Measurements from ENCODE around the gene ATN1. TPM values are rescaled to one million over a fixed set of nuclear protein-coding genes. Genes with fewer than 3 reads are reported as not detected.
"Not testable (repeated sequence)": the region's sequence is repeated elsewhere in the genome, so short reads cannot be mapped to it uniquely, and the experiment has no call there.

Gene ATN1
- total RNA-seq, 5 donors from 2014 or later (not counting 1 experiment from before 2014, with no cell fraction given) = 34.7 to 44.3 (median 41.7) TPM

GRCh38 chr12:6908141-6908540 is 19.6 kb upstream of the ATN1 start:
- H3K27ac Mint-ChIP-seq; H3K27ac ChIP-seq (ENCODE audit: low read length); DNase-seq; H3K4me1 Mint-ChIP-seq; H3K36me3 ChIP-seq (ENCODE audit: control insufficient read depth in 2 of 2, extremely low read depth in 1 of 2, insufficient read depth in 1 of 2, low read length in 1 of 2); CTCF ChIA-PET; H3K27me3 Mint-ChIP-seq; H3K9me3 ChIP-seq; H3K27me3 ChIP-seq (replicated peaks in 1 of 2; ENCODE audit: control insufficient read depth in 2 of 2, extremely low read depth in 1 of 2, insufficient read depth in 2 of 2, low read length in 1 of 2); H3K4me3 Mint-ChIP-seq; H3K36me3 Mint-ChIP-seq; ATAC-seq (replicated peaks in 1 of 4); H3K9me3 Mint-ChIP-seq; H3K4me3 ChIP-seq (ENCODE audit: control insufficient read depth in 1 of 2, extremely low read depth in 1 of 2, low read length in 1 of 2): not testable (repeated sequence)
- peaks cover 8 to 20% of the 10 kb centered on the region in 2 experiments for H3K4me1 ChIP-seq (ENCODE audit: control insufficient read depth in 1 of 2, extremely low read depth in 1 of 2, insufficient read depth in 2 of 2, low read length in 2 of 2)
- POLR2A ChIA-PET = interaction anchor here (0.6 to 1.5 kb wide), 2 partner anchors 30 to 222 kb away, joined by 3 to 8 read pairs; no protein-coding TSS in a partner anchor
- WGBS (ENCODE audit: insufficient coverage) = 89% methylated on average over 4 of the region's 11 CpGs

- DNase-seq (no peak), ATAC-seq (replicated peaks in 1 of 4) (no peak)
- Mint-ChIP-seq H3K36me3 (no peaks in the 10 kb centered on the region), H3K27me3 (no peaks in the 10 kb centered on the region), H3K4me1 (peaks cover 13 to 16% (median 16%) of the 10 kb centered on the region in 3 donors), H3K9me3 (no peaks in the 10 kb centered on the region), H3K4me3 (no peak overlapping the region), H3K27ac (no peak overlapping the region)
- Histone ChIP-seq H3K27ac (ENCODE audit: low read length) (no peak overlapping the region), H3K36me3 (ENCODE audit: control insufficient read depth in 2 of 2, extremely low read depth in 1 of 2, insufficient read depth in 1 of 2, low read length in 1 of 2) (no peaks in the 10 kb centered on the region), H3K4me3 (ENCODE audit: control insufficient read depth in 1 of 2, extremely low read depth in 1 of 2, low read length in 1 of 2) (no peak overlapping the region), H3K9me3 (no peaks in the 10 kb centered on the region), H3K27me3 (replicated peaks in 1 of 2; ENCODE audit: control insufficient read depth in 2 of 2, extremely low read depth in 1 of 2, insufficient read depth in 2 of 2, low read length in 1 of 2) (no peaks in the 10 kb centered on the region), H3K4me1 (ENCODE audit: control insufficient read depth in 1 of 2, extremely low read depth in 1 of 2, insufficient read depth in 2 of 2, low read length in 2 of 2) (peaks cover 2 to 23% of the 10 kb centered on the region in 2 experiments)
- ChIA-PET POLR2A (interaction anchor here (0.5 to 0.7 kb wide), 2 partner anchors 17 to 1135 kb away, joined by 3 to 5 read pairs; no protein-coding TSS in a partner anchor), CTCF (no interaction called here)
- 80% methylated on average over 1 of the region's 4 CpGs for WGBS (ENCODE audit: insufficient coverage)
Measured at GRCh38 chr12:6909421-6910145, 18.2 kb upstream of the ATN1 start.

DNA sequence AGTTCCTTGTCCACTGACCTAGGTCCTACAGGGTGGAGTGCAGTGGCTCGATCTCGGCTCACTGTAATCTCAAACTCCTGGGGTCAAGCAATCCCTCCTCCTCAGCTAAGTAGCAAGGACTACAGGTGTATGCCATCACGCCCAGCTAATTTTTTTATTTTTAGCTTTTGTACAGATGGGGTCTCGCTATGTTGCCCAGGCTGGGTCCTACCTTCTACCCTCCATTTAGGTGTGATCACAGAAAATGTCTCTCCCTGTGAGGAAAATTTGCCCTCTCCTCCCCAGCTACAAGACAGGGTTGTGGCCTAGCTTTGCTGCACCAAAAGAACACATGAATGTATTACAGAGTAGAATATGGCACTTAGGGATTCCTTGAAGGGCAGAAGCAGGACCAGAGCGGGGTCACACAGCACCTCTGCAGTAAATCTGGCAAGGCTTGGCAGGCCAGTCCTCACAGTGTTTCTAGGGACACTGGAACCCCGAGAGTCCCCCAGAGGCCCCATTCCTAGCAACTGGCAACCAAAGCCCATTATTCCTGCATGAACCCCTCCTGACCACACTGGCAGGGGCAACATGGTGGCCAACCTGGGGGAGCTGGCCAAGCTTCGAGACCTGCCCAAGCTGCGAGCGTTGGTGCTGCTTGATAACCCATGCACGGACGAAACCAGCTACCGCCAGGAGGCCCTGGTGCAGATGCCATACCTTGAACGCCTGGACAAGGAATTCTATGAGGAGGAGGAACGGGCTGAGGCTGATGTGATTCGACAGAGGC is 15.4 kb upstream of the ATN1 start:
- Mint-ChIP-seq H3K36me3 (peaks cover 7% of the 10 kb centered on the region), H3K27ac (peak overlapping the region; percentile 88 to 90), H3K27me3 (no peaks in the 10 kb centered on the region), H3K4me3 (peak overlapping the region in 1 of 3 donors; percentile 98), H3K4me1 (peaks cover 30 to 40% (median 30%) of the 10 kb centered on the region in 3 donors), H3K9me3 (no peaks in the 10 kb centered on the region)
- Histone ChIP-seq H3K9me3 (no peaks in the 10 kb centered on the region), H3K27me3 (replicated peaks in 1 of 2; ENCODE audit: control insufficient read depth in 2 of 2, extremely low read depth in 1 of 2, insufficient read depth in 2 of 2, low read length in 1 of 2) (no peaks in the 10 kb centered on the region), H3K36me3 (ENCODE audit: control insufficient read depth in 2 of 2, extremely low read depth in 1 of 2, insufficient read depth in 1 of 2, low read length in 1 of 2) (peaks cover 0 to 10% of the 10 kb centered on the region in 2 donors), H3K27ac (ENCODE audit: low read length) (no peak overlapping the region), H3K4me1 (ENCODE audit: control insufficient read depth in 1 of 2, extremely low read depth in 1 of 2, insufficient read depth in 2 of 2, low read length in 2 of 2) (peaks cover 4 to 28% of the 10 kb centered on the region in 2 experiments), H3K4me3 (ENCODE audit: control insufficient read depth in 1 of 2, extremely low read depth in 1 of 2, low read length in 1 of 2) (no peak overlapping the region)
- ChIA-PET CTCF (no interaction called here), POLR2A (interaction anchor here (0.6 to 0.9 kb wide), 3 partner anchors 8 to 1017 kb away, joined by 4 read pairs; partner anchors contain the start of gene LRRC23 (in 1 of the 2))
- DNase-seq (no peak), ATAC-seq (replicated peaks in 1 of 4) (no peak)
- 94% methylated on average over 13 of the region's 15 CpGs for whole genome bisulfite sequencing (ENCODE audit: insufficient coverage)

- peaks cover 14% of the 10 kb centered on the region for H3K36me3 Mint-ChIP-seq
- Histone ChIP-seq H3K4me1 (ENCODE audit: control insufficient read depth in 1 of 2, extremely low read depth in 1 of 2, insufficient read depth in 2 of 2, low read length in 2 of 2) (peaks cover 4 to 28% of the 10 kb centered on the region in 2 experiments), H3K36me3 (ENCODE audit: control insufficient read depth in 2 of 2, extremely low read depth in 1 of 2, insufficient read depth in 1 of 2, low read length in 1 of 2) (peaks cover 0 to 15% of the 10 kb centered on the region in 2 donors), H3K4me3 (ENCODE audit: control insufficient read depth in 1 of 2, extremely low read depth in 1 of 2, low read length in 1 of 2) (peak within 1 kb of the TSS; percentile 62 to 65), H3K9me3 (no peaks in the 10 kb centered on the region), H3K27ac (ENCODE audit: low read length) (peak within 1 kb of the TSS; percentile 86), H3K27me3 (replicated peaks in 1 of 2; ENCODE audit: control insufficient read depth in 2 of 2, extremely low read depth in 1 of 2, insufficient read depth in 2 of 2, low read length in 1 of 2) (no peaks in the 10 kb centered on the region)
- ATAC-seq (replicated peaks in 1 of 4) = peak; percentile 93 to 96 (median 96)
- H3K27me3 Mint-ChIP-seq = no peaks in the 10 kb centered on the region
- DNase-seq = peak; percentile 61 to 91 (median 78)
- peak within 1 kb of the TSS; percentile 89 to 98 (median 92) for H3K4me3 Mint-ChIP-seq
- WGBS (ENCODE audit: insufficient coverage) = under 1% methylated on average over 62 of the region's 68 CpGs
- peaks cover 30 to 40% (median 33%) of the 10 kb centered on the region in 3 donors for H3K4me1 Mint-ChIP-seq
- ChIA-PET POLR2A (interaction anchor here in 1 of 2 donors (0.6 to 1.2 kb wide), 3 partner anchors 44 to 214 kb away, joined by 3 to 4 read pairs (median 4); partner anchors contain the start of gene CDCA3), CTCF (interaction anchor here in 1 of 2 donors (0.6 to 0.9 kb wide), 4 partner anchors 41 to 275 kb away, joined by 3 to 4 read pairs (median 4); partner anchors contain the start of genes PEX5 and SPSB2)
- H3K9me3 Mint-ChIP-seq = no peaks in the 10 kb centered on the region
- H3K27ac Mint-ChIP-seq = peak within 1 kb of the TSS; percentile 91 to 95
Measured at GRCh38 chr12:6914246-6914946, 13.4 kb upstream of the ATN1 start, which contains the start of gene ENO2. ENO2 (plus strand) TSS chr12:6914580; CDS start chr12:6915833, 1,253 bp downstream.

DNA sequence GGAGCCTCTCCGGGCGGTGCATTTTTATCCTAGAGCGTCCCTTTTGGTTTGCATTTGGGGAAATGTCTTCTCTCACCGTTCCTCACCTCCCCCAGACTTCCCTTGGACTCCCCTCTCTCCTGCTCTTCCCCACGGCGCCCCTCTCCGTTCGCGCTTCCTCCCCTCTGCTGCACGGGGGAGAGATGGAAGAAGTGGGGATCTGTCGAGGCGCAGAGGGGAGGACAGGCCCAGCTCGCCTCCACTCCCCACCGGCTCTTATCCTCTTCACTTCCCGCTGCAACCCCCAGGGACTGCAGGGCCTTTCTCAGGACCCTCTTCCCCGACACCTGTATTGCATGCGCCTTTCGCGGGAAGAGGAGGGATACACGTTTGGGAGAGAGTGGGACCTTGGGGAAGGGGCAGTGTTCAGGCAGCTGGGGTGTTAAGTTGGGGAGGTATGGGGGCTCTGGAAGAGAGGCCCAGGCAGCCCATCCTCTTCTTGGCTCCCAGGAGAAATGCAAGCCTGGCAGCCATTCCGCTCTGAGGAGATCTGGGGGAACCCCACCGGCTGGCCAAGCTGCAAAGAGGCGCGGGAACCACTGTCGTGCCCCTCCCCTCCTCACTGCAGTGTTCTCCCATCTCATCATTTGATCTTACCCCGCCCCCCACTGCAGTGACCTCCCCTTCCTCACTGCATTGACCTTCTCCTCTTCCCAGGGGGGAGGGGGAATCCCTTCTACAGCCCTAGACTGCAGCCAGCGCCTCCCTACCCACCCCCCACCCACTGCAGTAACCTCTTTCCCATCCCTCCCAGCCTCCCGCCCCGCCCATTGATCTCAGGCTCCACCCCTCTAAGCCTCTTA is 12.6 kb upstream of the ATN1 start:
- no peaks in the 10 kb centered on the region for H3K27me3 ChIP-seq (replicated peaks in 1 of 2; ENCODE audit: control insufficient read depth in 2 of 2, extremely low read depth in 1 of 2, insufficient read depth in 2 of 2, low read length in 1 of 2)
- ChIA-PET POLR2A (interaction anchor here in 1 of 2 donors (0.6 to 1.2 kb wide), 2 partner anchors 64 to 215 kb away, joined by 3 to 4 read pairs; partner anchors contain the start of gene CDCA3), CTCF (no interaction called here)
- Mint-ChIP-seq H3K4me1 (peaks cover 32 to 44% (median 40%) of the 10 kb centered on the region in 3 donors), H3K27ac (peak overlapping the region; percentile 91 to 95), H3K4me3 (peak overlapping the region; percentile 89 to 98 (median 92)), H3K9me3 (no peaks in the 10 kb centered on the region), H3K36me3 (peaks cover 21% of the 10 kb centered on the region), H3K27me3 (no peaks in the 10 kb centered on the region)
- peak overlapping the region; percentile 54 to 65 for H3K4me3 ChIP-seq (ENCODE audit: control insufficient read depth in 1 of 2, extremely low read depth in 1 of 2, low read length in 1 of 2)
- DNase-seq (no peak), ATAC-seq (replicated peaks in 1 of 4) (no peak)
- WGBS (ENCODE audit: insufficient coverage) = 29% methylated on average over 1 of the region's 29 CpGs
- no peaks in the 10 kb centered on the region for H3K9me3 ChIP-seq
- H3K27ac ChIP-seq (ENCODE audit: low read length) = peak overlapping the region; percentile 61
- peaks cover 4 to 28% of the 10 kb centered on the region in 2 experiments for H3K4me1 ChIP-seq (ENCODE audit: control insufficient read depth in 1 of 2, extremely low read depth in 1 of 2, insufficient read depth in 2 of 2, low read length in 2 of 2)
- H3K36me3 ChIP-seq (ENCODE audit: control insufficient read depth in 2 of 2, extremely low read depth in 1 of 2, insufficient read depth in 1 of 2, low read length in 1 of 2) = peaks cover 0 to 18% of the 10 kb centered on the region in 2 donors
